CD4-positive, alpha-beta T cell (primary cell): ENCODE results near the gene PRLH. TPM values are rescaled to one million over a fixed set of nuclear protein-coding genes. Genes with fewer than 3 reads are reported as not detected.

Experiments
- ATAC-seq: fragments of 200-7000 bp; cut with Tn5 transposase; one replicate; pipeline ENCODE4 v1.10.0; 2022; ENCODE audit warnings: mild to moderate bottlenecking; ENCODE audit not compliant: poor library complexity
- CTCF ChIA-PET: fragments of 350-600 bp; sonication (Branson Sonifier 250); formaldehyde crosslinking; loops from one replicate; lab custom pipeline; 2021; ENCODE audit warnings: antibody characterized with exemption, inconsistent platforms; lab: Charles Lee
- POLR2A ChIA-PET: fragments of 350-600 bp; sonication (Branson Sonifier 250); formaldehyde crosslinking; loops from one replicate; lab custom pipeline; 2021; ENCODE audit warnings: antibody characterized with exemption, inconsistent platforms; lab: Charles Lee
- DNase-seq, 14 experiments: peaks; one replicate each; pipeline ENCODE4 v3.0.0-alpha.2; 2013 to 2020; ENCODE audit warnings: mixed read lengths in 2 of 14
- H3K27ac ChIP-seq, 2 donors: one replicate each; pipeline versions ENCODE4 v1.5.1 to v1.7.0; 2013; ENCODE audit warnings: low read length in 2 of 2, low read depth in 1 of 2, mild to moderate bottlenecking in 1 of 2
- H3K27me3 ChIP-seq, 2 experiments: 1 replicate in 1 of 2; 2 replicates in 1 of 2; pipeline versions ENCODE4 v1.6.1 to v1.7.0; 2013; ENCODE audit warnings: low read length in 2 of 2, control low read depth in 1 of 2, mild to moderate bottlenecking in 1 of 2, moderate library complexity in 1 of 2; ENCODE audit not compliant: insufficient read depth in 2 of 2, control insufficient read depth in 1 of 2
- H3K36me3 ChIP-seq: one replicate; pipeline ENCODE4 v1.6.1; 2013; ENCODE audit warnings: low read length, control low read depth; ENCODE audit not compliant: insufficient read depth
- H3K4me1 ChIP-seq: one replicate; pipeline ENCODE4 v1.6.1; 2013; ENCODE audit warnings: low read length, control low read depth; ENCODE audit not compliant: insufficient read depth
- H3K4me3 ChIP-seq: one replicate; pipeline ENCODE4 v1.5.1; 2013; ENCODE audit warnings: mild to moderate bottlenecking, low read length, moderate library complexity
- H3K9me3 ChIP-seq, 2 experiments: 1 replicate in 1 of 2; 2 replicates in 1 of 2; pipeline versions ENCODE4 v1.6.1 to v1.7.0; 2013; ENCODE audit warnings: low read length in 2 of 2, mild to moderate bottlenecking in 2 of 2, control low read depth in 1 of 2, moderate library complexity in 1 of 2; ENCODE audit not compliant: control insufficient read depth in 1 of 2, insufficient read depth in 1 of 2
- H3K27ac Mint-ChIP-seq: one replicate; pipeline ENCODE4 v1.8.0; 2020; ENCODE audit warnings: mixed read lengths
- H3K27me3 Mint-ChIP-seq: one replicate; pipeline ENCODE4 v1.8.0; 2021; ENCODE audit warnings: mixed read lengths
- H3K36me3 Mint-ChIP-seq: one replicate; pipeline ENCODE4 v1.8.0; 2021; ENCODE audit warnings: low read depth, mixed read lengths
- H3K4me1 Mint-ChIP-seq: one replicate; pipeline ENCODE4 v1.8.0; 2021; ENCODE audit warnings: low read depth, mixed read lengths
- H3K4me3 Mint-ChIP-seq: one replicate; pipeline ENCODE4 v1.8.0; 2020; ENCODE audit warnings: mild to moderate bottlenecking, mixed read lengths
- H3K9me3 Mint-ChIP-seq: one replicate; pipeline ENCODE4 v1.8.0; 2020; ENCODE audit warnings: mixed read lengths
- intact Hi-C, 2 experiments: fragments of 100-400 bp; cut with DNase I in 1 of 2; cut with micrococcal nuclease in 1 of 2; formaldehyde crosslinking; loops; one replicate each; pipeline versions ENCODE4 v1.15.1 to v1.9.0; 2023 to 2025; cut with DNase I, micrococcal nuclease
- total RNA-seq, 174 experiments: library from RNA in 2 of 174; stranded (reverse) in 2 of 174; gene quantifications; one replicate each; pipeline ENCODE4 v1.2.3 and lab custom pipeline; 2021 to 2026
- TF ChIP-seq, protein P1 (sequence below): fragments of 200-600 bp; IDR thresholded peaks from one replicate; pipeline ENCODE4 v1.8.0; 2022; ENCODE audit warnings: antibody characterized with exemption, mild to moderate bottlenecking

PRLH gene
- total RNA-seq, 2 experiments from 2014 or later: not detected

DNA sequence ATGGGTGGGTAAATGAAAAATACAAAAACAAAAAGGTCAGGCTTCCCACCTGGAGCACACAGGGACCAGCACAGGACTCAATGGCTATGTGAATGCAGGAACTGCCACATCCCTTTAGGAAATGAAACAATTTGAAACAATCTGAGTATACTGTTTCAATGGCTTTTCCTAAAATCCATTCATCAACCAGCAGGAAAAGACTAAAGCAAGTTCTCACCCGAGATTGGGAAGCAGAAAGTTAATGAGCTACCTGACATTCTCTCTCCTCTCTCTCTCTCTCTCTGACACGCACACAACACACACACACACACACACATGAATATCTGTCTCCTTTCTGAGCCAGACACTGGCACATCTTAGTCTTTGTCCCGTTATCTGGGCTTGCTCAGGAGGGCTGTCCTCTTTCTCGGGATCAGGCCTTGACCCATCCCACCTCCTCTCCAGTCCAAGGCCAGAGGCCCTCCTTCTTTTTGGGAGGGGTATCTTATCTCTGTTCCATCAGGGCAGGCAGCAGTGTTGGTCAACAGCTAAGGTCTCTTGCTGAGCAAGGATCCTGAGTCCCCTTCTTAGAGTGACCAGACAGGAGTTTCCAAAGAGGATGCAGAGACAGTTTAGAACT lies 49.4 kb downstream of the PRLH start:
- no peak overlapping the region for H3K27ac ChIP-seq
- ATAC-seq (no peak), DNase-seq (no peak)
- no peaks in the 10 kb centered on the region for H3K36me3 Mint-ChIP-seq
- intact Hi-C loops: no loop called here
- TF ChIP-seq, protein P1, sequence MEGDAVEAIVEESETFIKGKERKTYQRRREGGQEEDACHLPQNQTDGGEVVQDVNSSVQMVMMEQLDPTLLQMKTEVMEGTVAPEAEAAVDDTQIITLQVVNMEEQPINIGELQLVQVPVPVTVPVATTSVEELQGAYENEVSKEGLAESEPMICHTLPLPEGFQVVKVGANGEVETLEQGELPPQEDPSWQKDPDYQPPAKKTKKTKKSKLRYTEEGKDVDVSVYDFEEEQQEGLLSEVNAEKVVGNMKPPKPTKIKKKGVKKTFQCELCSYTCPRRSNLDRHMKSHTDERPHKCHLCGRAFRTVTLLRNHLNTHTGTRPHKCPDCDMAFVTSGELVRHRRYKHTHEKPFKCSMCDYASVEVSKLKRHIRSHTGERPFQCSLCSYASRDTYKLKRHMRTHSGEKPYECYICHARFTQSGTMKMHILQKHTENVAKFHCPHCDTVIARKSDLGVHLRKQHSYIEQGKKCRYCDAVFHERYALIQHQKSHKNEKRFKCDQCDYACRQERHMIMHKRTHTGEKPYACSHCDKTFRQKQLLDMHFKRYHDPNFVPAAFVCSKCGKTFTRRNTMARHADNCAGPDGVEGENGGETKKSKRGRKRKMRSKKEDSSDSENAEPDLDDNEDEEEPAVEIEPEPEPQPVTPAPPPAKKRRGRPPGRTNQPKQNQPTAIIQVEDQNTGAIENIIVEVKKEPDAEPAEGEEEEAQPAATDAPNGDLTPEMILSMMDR: no peak
- no peaks in the 10 kb centered on the region for H3K9me3 Mint-ChIP-seq
- CTCF ChIA-PET: no interaction called here
- H3K27me3 Mint-ChIP-seq: no peaks in the 10 kb centered on the region
- H3K4me3 Mint-ChIP-seq: no peak overlapping the region
- H3K36me3 ChIP-seq: no peaks in the 10 kb centered on the region
- H3K4me3 ChIP-seq: no peak overlapping the region
- no peak overlapping the region for H3K27ac Mint-ChIP-seq
- no peaks in the 10 kb centered on the region for H3K9me3 ChIP-seq
- H3K4me1 ChIP-seq: peaks cover 20% of the 10 kb centered on the region
- POLR2A ChIA-PET: interaction anchor here (2.1 kb wide), 1 partner anchor 13 kb away, joined by 10 read pairs; no protein-coding TSS in a partner anchor
- H3K4me1 Mint-ChIP-seq: peaks cover 53% of the 10 kb centered on the region
- no peaks in the 10 kb centered on the region for H3K27me3 ChIP-seq

DNA sequence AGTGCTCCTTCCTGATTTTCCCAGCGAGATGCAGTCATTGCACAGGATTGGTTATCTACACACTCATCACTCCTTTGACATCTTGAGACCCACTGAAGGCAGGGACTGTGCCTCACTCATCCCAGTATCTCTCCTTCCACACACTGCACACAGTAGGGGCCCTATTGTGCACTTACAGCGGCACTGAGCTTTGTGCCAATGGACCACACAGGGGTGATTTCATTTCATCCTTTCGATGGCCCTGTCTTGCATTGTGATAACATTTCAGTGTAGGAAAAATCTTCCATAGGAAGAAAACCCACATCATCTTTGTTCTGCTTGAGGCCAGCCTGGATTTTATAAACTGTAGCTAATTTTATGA lies 50.0 kb downstream of the PRLH start:
- ATAC-seq (no peak), DNase-seq (no peak)
- Histone ChIP-seq H3K9me3 (no peaks in the 10 kb centered on the region), H3K36me3 (no peaks in the 10 kb centered on the region), H3K4me1 (peaks cover 20% of the 10 kb centered on the region), H3K27me3 (no peaks in the 10 kb centered on the region), H3K27ac (no peak overlapping the region), H3K4me3 (no peak overlapping the region)
- no peaks in the 10 kb centered on the region for H3K9me3 Mint-ChIP-seq
- no peaks in the 10 kb centered on the region for H3K27me3 Mint-ChIP-seq
- no peaks in the 10 kb centered on the region for H3K36me3 Mint-ChIP-seq
- ChIA-PET POLR2A (interaction anchor here (2.1 kb wide), 1 partner anchor 13 kb away, joined by 10 read pairs; no protein-coding TSS in a partner anchor), CTCF (interaction anchor here (0.7 kb wide), 1 partner anchor 17 kb away, joined by 3 read pairs; no protein-coding TSS in a partner anchor)
- TF ChIP-seq, protein P1: no peak
- H3K4me3 Mint-ChIP-seq: no peak overlapping the region
- intact Hi-C loops: no loop called here
- H3K27ac Mint-ChIP-seq: no peak overlapping the region
- peaks cover 53% of the 10 kb centered on the region for H3K4me1 Mint-ChIP-seq

Other genes with a start within 250 kb of the PRLH start
- 1 to 10 TPM; 1.3 TPM for gene COL6A3, start 152.4 kb upstream of the PRLH start, total RNA-seq
- gene MLPH, start 79.3 kb upstream of the PRLH start, total RNA-seq: under 1 TPM in 1 of 2 experiments, not detected in 1; 0.39 TPM
- gene RAB17, start 24.2 kb downstream of the PRLH start, total RNA-seq: not detected
- gene LRRFIP1, start 61.0 kb downstream of the PRLH start, total RNA-seq: 100 to 1,000 TPM; 157 to 161 TPM
- gene RBM44, start 232.2 kb downstream of the PRLH start, total RNA-seq: 1 to 10 TPM; 2.8 to 2.9 TPM